Activated CD4-positive, CD25-positive, alpha-beta regulatory T cell treated with anti-CD3 and anti-CD28 coated beads, Interleukin-2, amount 50 U/mL, for 72 hours (primary cell): ENCODE results near the gene ATAD1.
A peak's percentile ranks its signal among the peaks of the same experiment; 100 is the strongest.
"Not testable (repeated sequence)": the region's sequence is repeated elsewhere in the genome, so short reads cannot be mapped to it uniquely, and the experiment has no call there.

Experiments
- DNase-seq: peaks from one replicate; pipeline ENCODE4 v3.0.0; 2021

The ATAD1 gene

DNA sequence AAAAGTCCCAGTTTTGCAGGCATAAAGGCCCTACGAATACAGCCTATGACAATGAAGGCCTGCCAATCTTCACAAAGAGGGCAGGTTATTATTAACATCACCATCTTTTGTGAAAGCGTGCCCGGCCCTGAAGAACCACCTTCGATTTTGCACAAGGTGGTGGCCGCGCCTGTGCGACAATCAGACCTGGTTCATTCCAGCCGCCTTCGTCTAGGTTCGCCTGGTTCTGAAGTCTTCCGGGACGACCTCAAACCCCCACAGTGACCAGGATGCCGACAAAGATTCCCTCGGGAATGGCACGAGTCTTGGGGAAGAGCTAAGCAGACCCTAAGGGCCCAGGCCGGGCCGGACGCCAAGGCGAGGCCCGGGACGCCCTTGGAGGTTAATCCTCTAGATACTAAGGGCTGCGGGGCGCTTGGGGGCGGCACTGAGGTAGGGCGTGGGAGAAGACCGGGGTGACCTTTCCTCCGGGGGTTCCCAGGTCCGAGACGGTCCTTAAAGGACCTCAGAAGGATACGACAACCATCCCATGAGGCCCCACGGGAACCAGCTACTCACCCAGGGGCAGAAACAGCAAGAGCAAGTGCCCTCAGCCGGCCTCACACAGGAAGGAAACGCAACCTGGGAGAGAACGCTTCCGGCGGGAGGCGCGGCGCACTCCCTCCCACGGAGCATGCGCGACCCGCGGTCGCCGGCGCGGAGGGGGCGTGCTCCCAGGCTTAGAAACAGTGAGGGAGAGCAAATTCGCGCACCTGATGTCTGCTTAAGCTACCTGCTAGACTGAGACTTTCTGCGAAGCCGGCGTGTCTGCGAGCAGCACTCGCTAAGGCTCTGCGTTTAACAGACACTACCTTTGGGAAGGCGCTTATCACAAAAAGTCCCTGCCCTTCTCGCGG, at the start of gene ATAD1:
TSS of gene ATAD1 (minus strand) at position 618 of the 896 bp plus-strand sequence. CDS start 3,627 bp downstream, outside the sequence.
- peak; percentile 83 for DNase-seq

DNA sequence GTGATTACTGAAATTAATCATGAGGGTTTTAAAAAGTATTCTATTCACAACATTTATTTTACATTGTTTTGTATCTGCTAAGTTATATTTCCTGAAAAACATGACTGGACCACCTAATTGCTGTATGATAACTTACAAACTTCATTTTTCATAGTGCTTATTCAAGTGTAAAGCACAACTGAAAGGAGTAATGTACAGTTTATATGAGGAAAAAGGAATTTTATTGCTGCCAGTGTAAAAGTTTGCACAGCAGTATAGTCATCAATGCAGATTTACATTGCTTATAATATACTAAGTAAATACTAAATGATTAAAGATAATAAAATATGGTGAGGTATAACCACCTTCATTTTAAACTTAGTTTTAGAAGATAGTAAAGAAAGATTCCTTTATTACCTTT, 49.4 kb upstream of the ATAD1 start:
- DNase-seq: no peak

DNA sequence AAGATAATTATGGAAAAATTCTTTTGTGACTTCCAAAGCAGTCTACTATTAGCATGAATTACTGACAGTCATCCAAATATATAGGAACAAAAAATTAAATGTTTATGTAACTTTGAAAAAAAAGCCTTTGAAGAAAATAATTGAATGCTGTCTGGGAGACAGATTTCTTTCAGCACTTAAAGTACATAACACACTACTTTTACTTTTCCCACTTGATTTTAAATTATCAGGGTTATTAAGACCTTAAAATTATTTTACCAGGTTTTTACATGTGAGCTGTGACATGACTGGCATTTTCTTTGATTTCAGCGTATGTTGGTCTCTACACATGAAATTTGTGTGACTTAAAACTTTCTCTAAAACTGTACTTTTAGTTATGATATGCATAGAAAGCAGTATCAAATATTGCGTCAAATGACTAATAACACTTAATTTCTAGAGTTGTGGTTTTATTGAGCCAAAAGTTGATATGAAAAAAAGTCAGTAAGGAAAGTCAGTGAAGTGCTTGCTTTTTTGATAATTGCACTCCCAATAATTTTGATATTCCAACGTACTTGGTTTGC, 48.5 kb upstream of the ATAD1 start:
- DNase-seq: no peak

DNA sequence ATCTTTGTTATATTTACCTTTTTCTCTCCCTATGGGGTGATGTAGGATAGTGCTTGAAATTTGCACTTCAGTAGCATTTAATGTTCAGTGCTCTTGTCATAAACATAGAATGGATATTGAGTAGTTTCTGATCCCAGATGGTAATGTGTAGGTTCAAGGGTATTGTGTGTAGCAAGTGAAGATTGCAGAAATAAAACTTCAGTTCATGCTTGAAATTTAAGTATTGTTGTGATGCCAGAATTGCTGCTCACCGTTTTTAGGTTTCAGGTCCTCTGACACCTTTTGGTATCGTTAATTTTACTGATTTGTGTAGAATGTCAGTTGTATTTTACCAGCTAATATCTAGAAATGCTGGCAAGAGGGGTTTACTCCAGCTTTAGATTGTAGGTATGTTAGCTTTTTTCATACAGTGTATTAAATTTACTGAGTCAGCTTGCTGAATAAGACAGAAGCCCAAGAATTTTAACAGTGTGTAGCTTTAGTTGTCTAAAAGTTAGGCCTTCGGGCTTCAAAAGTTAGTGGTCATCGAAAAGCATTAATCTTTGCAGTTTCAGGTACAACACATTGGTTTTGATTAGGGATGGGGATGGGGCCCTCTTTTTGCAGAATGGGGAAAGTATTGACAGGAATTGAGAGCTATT, 47.3 kb upstream of the ATAD1 start:
- no peak for DNase-seq

GRCh38 chr10:87864496-87865059, 46.6 kb upstream of the ATAD1 start:
- DNase-seq: no peak

DNA sequence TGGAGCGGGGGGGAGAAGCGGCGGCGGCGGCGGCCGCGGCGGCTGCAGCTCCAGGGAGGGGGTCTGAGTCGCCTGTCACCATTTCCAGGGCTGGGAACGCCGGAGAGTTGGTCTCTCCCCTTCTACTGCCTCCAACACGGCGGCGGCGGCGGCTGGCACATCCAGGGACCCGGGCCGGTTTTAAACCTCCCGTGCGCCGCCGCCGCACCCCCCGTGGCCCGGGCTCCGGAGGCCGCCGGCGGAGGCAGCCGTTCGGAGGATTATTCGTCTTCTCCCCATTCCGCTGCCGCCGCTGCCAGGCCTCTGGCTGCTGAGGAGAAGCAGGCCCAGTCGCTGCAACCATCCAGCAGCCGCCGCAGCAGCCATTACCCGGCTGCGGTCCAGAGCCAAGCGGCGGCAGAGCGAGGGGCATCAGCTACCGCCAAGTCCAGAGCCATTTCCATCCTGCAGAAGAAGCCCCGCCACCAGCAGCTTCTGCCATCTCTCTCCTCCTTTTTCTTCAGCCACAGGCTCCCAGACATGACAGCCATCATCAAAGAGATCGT, 46.0 kb upstream of the ATAD1 start:
- peak; percentile 44 for DNase-seq

DNA sequence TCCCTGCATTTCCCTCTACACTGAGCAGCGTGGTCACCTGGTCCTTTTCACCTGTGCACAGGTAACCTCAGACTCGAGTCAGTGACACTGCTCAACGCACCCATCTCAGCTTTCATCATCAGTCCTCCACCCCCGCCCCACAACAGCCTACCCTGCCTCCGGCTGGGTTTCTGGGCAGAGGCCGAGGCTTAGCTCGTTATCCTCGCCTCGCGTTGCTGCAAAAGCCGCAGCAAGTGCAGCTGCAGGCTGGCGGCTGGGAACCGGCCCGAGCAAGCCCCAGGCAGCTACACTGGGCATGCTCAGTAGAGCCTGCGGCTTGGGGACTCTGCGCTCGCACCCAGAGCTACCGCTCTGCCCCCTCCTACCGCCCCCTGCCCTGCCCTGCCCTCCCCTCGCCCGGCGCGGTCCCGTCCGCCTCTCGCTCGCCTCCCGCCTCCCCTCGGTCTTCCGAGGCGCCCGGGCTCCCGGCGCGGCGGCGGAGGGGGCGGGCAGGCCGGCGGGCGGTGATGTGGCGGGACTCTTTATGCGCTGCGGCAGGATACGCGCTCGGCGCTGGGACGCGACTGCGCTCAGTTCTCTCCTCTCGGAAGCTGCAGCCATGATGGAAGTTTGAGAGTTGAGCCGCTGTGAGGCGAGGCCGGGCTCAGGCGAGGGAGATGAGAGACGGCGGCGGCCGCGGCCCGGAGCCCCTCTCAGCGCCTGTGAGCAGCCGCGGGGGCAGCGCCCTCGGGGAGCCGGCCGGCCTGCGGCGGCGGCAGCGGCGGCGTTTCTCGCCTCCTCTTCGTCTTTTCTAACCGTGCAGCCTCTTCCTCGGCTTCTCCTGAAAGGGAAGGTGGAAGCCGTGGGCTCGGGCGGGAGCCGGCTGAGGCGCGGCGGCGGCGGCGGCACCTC, 45.3 kb upstream of the ATAD1 start, which contains the start of the genes KLLN and PTEN:
TSS of gene KLLN (minus strand) at position 481 of the 891 bp plus-strand sequence. CDS start 1,046 bp downstream, outside the sequence.
TSS of gene PTEN (plus strand) at position 573 of the 891 bp plus-strand sequence. CDS start 845 bp downstream, outside the sequence.
- DNase-seq: peak; percentile 86

- no peak for DNase-seq
Observed at GRCh38 chr10:87862679-87863052, 44.6 kb upstream of the ATAD1 start.

GRCh38 chr10:87861953-87862678, 44.1 kb upstream of the ATAD1 start:
- DNase-seq: peak; percentile 87

GRCh38 chr10:87861566-87861952, 43.5 kb upstream of the ATAD1 start:
- no peak for DNase-seq

- DNase-seq: no peak
Observed at GRCh38 chr10:87860816-87861403, 42.9 kb upstream of the ATAD1 start.

DNA sequence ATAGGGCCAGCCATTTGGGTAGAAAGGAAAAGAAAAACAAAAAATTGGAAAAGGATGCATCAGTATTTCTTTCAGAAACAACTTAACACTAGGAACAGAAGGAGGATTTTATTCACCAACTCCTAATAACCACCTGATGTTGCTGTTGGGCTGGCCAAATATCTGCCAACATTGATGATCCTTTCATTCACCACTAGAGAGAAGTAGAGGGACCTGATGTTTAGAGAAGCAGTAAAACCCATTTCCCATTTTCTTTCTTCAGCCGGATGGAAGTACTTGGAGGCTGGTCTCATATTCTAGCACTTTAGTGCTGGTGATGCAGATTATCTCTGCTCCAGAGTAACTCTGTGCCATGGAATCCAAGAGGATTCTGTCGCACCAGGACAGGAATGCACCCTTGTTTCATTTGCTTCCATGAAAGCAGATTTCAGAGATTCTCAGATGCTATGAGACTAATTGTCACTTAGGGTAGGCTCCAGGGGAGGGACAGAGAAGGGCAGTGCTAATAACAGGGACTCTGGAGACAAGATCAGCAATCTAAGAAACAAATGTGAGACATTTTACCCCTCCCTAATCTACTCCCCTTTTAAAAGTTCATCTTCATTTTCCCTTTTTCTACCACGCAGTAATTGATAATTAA, 42.2 kb upstream of the ATAD1 start:
- no peak for DNase-seq

DNA sequence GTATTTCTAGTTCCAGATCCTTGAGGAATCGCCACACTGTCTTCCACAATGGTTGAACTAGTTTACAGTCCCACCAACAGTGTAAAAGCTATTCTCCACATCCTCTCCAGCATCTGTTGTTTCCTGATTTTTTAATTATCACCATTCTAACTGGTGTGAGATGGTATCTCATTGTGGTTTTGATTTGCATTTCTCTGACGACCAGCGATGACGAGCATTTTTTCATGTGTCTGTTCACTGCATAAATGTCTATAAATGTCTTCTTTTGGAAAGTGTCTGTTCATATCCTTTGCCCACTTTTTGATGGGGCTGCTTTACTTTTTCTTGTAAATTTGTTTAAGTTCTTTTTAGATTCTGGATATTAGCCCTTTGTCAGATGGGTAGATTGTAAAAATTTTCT, 37.6 kb upstream of the ATAD1 start:
- not testable (repeated sequence) for DNase-seq

GRCh38 chr10:87855247-87855646, 37.2 kb upstream of the ATAD1 start:
- DNase-seq: not testable (repeated sequence)

DNA sequence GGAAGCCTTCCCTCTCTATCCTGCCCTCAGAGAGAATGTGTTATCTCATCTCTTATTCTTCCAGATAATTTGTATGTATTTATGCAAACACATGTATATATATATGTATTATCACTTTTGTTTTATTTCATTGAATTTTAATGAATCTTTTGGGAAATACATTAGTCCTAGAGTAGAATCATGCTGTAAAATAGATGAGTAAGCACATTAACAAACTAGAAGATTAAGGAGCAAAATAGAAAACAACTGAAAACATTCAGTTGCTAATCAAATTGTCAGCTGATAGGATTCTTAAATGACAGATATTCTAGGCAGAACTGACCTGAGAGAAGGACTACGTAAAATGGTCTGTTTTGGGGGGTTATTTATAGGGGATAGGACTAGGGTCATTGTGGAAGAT, 34.1 kb upstream of the ATAD1 start:
- DNase-seq: no peak

- DNase-seq: peak; percentile 33
Observed at GRCh38 chr10:87850742-87851205, 32.7 kb upstream of the ATAD1 start.

GRCh38 chr10:87849001-87849400, 31.0 kb upstream of the ATAD1 start:
- DNase-seq: no peak

DNA sequence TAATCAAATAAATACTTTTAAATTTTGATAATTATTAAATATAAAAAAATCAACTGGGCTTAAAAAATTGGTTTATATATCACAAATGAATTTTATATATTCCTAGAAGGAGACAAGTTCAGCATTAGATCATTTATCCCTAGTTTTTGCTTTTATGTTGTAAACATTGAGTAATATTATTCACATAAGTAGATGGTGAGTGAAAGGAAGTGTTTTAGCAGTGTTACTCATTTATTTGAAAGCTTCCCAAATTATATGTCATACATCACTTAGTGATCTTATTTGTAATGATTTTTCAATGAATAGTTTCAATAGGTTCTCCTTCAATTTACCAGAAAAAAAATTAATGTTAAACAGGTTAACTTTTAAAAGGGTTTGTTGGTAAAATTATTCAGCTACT, 29.5 kb upstream of the ATAD1 start:
- no peak for DNase-seq

- DNase-seq: not testable (repeated sequence)
Observed at GRCh38 chr10:87846711-87847110, 28.7 kb upstream of the ATAD1 start.

- DNase-seq: no peak
Observed at GRCh38 chr10:87846023-87846422, 28.0 kb upstream of the ATAD1 start.
